ENCODE measurements around the gene PNMA8B.

Gene PNMA8B

DNA sequence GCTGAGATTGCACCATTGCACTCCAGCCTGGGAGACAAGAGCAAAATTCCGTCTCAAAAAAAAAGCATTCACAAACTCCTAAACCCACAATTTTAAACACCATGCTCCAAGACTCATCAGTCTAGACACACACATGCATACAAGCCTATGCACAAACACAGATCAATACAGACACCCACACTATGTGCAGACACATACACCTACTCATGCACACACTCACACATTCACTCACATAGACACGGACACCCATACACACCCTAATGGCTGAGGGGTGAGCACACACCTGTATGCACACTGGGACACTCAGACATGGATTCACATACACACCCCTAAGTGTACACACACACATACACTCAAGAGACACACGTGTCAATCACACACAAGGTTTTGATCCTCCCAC is 9.3 kb downstream of the PNMA8B start:
- no peak for DNase-seq (ENCODE audit: low spot score)

DNA sequence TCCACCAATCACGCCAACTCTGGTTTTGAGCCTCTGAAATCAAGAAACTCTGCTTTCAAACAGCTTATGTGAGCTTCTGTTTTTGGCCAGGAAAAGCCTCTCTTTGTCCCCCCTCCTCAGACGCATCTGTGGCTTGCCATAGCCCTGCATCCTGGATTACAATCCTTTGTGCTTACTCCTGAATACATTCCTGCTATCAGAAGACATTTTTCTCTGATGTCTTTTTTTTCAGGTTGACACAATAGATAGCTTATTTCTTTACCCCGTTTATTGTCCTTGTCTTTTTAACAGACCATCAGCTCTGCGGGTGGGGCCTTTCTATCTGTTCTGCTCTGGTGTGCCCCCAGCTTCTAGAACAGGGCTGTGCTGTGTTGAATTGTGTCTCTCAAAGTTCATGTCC is 11.0 kb downstream of the PNMA8B start:
- DNase-seq (ENCODE audit: low spot score): no peak

DNA sequence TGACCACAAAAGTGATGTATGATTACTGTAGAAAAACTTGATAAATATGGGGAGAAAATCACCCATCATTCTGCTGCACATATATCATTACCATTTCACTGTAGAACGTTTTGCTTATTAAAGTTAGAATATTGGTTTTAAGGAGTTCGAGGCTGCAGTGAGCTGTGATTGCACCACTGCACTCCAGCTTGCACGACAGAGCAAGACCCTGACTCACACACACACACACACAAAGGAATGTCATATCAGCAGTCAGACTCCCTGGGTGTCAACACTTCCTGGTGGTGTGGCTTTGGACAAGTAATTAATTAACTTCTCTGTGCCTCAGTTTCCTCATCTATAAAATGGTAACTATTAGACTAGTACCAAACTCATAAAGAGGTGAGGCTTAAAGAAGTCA is 13.0 kb downstream of the PNMA8B start:
- no peak for DNase-seq (ENCODE audit: low spot score)

DNA sequence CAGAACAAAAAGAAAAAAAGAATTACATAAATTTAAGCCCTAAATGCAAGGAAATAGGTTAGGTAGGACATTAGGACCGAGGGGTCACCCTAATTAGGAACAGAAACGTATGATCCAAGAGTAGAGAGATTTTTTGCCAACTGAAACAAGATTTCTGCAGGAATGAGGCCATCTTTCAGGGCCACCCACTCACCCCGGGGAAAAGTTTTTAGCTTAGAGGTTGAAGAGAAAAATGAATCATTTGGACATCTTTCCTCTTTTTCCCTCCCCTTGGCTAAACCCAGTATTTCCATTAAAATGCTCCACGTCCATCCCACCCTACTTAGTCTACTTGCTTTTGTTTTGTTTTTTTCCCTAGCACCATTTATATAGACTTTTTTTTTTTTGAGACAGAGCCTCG is 13.7 kb downstream of the PNMA8B start:
- DNase-seq (ENCODE audit: low spot score): peak; percentile 38

DNA sequence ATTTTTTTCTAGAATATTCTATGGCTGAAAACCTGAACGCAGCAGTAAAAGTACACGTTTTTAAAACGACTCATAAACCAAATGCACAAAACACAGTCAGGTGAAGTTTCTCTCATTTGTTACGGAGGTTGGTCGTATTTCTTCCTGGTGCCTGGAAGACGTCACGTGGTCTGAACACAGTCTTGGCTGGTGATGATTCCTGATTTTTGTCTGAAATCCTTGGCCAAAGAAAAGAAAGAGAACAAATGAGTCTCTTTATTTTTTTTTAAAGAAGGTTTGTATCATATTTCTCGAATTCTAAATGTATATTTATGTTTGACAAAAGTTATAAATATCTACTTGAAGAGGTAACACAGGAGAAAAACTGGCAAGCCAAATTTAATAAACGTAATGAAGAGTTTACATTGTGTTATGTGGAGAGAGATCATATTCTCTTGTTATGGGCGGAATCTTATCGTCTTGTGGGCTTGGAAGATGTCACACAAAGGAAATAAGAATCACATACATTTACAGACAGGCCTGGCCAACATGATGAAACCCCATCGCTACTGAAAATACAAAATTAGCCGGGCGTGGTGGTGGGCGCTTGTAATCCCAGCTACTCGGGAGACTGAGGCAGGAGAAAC is 14.3 kb downstream of the PNMA8B start:
- DNase-seq (ENCODE audit: low spot score): no peak

DNA sequence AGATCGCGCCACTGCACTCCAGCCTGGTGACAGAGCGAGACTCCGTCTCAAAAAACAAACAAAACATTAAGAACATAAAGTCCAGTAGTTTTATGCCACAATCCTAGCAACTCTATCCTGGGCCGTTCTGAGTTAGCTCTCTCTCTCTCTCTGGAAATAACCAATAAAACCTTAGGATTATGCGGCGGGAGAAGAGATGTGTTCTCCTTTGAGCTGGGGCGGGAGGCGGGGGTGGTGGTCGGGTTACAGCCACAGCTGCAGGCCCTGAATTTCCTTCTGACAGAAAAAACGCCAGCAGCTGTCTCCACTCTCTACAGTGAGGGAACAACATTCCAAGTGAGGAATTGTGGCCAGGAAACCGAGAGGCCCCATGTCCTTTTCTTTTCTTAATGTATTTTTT is 15.3 kb downstream of the PNMA8B start:
- DNase-seq (ENCODE audit: low spot score): peak; percentile 35

DNA sequence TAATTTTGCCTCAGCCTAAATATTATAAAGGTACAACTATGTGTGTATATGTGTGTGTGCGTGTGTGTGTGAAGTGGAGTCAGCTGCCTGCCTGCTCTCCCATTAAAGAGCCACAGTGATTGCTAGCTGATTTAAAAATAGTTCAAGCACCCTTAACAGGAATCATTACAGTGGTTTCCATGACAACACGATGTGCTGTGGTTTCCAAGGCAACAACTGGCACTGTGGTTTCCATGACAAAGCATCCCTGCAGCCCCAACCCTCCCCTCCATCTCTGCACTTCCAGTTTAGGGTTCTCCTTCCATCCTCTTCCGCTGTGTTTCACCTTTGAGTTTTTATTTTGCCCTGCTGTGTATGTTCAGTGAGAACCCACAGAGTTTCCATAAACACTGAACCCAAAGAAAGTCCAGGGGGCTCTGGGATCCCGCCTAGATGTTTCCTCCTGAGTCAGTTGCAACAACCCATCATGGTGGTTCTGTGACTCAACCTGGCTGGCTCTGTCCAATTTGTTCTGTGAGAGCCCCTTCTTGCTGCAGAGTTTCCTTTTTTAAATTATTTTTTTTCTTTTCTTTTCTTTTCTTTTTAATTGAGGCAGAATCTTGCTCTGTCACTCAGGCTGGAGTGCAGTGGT is 17.2 kb downstream of the PNMA8B start:
- DNase-seq (ENCODE audit: low spot score): peak; percentile 36

DNA sequence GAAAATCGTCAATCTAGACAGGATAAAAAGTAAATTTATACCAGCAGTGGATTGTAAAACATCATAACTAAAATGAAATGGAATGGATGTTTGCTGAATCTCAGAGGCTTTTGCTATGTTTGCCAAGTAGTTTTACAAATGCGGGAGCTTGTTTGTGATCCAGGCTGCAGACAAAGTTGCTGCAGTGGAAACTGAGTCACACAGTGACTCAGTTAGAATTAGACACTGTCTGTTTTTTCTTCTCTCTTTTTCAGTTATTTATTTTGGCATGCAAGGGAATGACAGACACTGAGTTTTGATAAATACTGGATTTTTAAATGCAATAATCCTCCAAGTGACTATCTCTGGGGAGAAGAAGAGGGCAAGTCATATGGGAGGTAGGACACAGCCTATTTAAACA is 19.7 kb downstream of the PNMA8B start:
- DNase-seq (ENCODE audit: low spot score): no peak

DNA sequence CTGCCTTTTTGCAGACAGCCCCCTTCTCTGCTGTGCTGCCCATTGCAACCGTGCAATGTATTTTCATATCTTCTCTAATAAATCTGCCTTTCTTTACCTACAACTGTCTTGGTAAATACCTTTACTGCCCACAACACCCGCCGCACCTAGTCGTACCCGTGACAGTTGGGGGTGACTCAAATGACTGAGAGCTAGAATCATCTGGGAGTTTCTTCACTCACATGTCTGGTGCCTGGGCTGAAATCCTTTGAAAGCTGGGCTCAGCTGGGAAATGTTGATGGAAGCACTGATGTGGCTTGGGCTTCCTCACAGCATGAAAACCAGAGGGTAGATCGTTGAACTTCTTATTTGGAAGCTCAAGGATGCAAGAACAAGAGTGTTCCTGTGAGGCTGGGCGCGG is 21.5 kb downstream of the PNMA8B start:
- no peak for DNase-seq (ENCODE audit: low spot score)

DNA sequence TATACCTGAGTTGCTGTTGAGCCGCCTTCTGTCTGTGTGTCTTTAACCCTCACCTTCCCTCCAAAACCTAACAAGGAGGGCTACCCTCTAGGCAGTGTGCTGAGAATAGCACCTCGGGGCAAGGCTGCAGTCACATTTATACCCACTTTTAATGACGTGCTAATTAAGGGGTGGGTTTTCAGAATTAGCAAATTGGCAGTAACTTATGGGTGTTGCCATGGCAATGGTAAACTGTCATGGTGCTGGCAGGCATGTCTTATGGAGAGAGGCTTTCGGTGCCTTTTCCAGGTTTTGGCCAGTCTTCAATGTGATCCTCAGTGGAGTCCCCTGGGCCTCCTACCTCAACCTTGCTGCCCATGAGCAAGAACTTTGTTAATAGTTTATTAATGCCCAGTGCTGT is 23.1 kb downstream of the PNMA8B start:
- DNase-seq (ENCODE audit: low spot score): no peak

DNA sequence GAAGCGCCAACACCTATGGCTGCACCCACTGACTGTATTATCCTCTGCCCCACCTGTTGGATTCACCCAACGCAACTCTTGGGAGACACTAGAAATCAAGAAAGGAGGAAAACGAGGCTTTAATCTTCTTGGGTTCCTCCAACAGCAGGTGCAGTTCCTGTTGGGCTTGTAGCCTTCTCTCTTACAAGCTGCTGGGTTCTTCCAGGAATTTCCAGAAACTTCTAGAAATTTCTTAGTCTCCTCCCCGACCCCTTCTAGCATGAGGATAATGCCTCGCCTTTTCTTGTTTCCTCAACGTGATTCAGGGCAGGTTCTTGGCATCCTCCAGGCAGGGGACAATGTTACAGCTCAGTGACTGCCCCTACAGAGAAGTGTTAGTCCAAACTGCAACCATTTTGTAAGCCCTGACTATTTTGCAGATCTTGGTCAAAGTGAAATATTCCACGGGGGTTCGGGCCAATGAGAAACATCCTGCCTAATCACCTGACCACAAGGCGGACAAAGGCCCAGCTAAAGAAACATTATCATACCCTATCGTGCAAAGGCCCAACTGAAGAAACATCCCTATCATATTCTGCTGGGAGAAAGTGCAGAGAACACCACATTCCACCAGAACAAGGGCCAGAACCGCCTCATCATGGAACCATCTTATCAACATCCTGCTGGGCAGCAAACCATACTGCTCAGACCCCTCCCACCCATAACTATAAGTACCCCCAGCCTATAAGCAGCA is 23.7 kb downstream of the PNMA8B start:
- no peak for DNase-seq (ENCODE audit: low spot score)

DNA sequence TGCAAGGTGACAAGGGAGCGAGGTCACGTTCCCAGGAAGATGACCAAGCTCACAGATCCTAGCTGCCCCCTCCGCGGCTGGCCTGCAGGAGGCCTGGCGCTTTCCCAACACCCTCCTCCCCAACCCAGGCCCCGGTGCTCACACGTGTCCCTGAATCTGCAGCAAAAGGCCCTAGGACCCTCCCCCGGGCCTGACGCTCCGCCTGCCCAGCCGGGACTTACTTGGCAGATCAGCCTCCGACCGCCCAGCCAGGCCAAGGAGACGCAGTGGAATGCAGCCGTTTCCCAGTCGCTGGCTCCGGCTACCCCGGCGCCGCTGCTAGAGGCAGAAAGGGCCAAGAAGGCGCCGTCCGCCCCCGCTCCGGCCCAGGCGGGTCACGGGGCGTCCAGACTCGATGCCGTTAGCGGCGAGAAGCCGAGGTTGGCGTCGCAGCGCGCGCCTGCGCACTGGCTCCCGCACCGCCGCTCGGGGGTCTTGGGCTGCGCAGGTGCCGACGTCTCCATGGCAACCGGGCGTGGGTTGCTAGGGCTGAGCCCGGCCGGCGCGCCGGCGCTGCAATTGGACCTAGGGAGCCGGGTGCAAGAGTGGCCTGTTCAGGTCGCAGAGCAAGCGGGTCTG is 24.4 kb downstream of the PNMA8B start, which contains the start of gene PNMA8A:
TSS of gene PNMA8A (minus strand) at position 448 of the 618 bp plus-strand sequence. CDS start 528 bp downstream, outside the sequence.
- peak; percentile 72 for DNase-seq (ENCODE audit: low spot score)

DNA sequence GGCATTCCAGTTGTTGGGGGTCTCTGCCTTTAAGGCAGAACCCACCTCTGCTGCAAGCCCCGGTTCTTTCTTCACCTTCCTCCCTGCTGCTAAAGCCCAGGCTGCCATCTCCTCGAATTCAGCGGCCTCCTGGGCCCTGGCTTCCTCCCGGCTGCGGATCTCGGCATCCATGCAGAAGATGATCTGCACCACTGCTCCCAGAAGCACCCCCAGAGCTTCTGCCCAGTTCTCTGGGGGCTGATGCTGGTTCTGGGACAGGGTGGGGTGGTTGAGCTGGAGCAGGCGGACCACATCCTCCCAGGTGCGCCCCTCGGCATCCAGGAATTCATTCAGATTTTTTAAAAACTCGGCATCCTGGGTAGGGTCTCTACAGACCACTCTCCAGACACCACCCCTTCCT is 25.3 kb downstream of the PNMA8B start:
- no peak for DNase-seq (ENCODE audit: low spot score)

DNA sequence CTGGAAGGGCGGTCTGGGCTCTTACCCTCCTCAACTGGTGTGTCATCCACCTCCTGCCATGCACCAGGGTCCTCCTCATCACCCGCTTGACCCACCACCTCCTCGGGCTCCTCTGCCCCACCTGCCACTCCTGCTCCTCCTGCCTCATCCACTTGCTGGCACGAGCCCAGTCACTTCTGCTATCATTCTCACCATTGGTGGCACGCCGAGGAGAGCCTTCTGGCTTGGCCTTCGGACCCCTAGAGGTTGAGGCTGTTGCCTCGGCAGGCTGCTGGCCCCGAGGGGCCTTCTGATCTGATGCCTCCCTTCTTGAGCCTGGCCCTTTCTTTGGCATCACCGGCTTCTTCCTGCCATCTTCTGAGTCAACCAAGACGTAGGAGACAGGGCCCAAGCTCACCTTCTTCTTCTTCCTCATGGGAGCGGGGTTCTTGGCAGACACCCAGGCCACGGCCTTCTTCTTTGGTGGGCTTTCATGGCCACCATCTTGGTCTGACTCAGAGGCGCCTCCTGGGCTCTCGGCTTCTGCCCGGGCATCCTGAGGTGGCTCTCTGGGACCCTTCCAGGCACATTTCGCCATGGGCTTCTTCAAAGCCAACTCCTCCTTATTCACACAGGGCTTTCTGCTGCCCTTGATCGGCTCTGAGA is 26.0 kb downstream of the PNMA8B start:
- DNase-seq (ENCODE audit: low spot score): no peak

DNA sequence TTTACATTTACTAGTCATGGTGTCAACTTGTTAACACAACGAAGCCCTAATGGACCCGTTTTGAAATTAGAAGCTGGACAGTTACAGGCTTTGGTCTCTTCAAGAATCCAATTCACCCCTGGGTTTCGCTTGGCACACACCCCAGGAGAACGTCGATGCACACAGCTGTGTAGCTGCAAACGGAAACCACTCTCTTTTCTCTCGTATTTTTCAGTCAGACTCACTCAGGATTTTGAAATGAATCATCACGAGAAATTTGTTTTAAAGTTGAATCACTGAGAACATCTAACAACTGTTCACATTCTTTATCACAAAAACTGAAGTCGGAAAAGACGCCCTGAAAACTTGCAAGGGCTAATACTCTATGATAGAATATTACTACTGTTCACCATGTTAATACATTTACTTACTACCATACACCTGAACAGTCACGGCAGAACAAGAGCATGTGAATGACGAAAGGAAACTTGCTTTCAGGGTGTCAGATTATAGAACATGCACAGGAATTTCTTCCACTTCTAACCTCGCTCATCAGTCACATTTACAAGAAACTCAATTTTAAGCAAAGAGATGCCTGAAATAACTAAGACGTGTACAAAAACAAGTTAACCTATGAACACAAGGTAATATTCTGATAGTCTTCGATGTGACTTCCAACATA is 29.0 kb downstream of the PNMA8B start:
- peak; percentile 89 for DNase-seq (ENCODE audit: low spot score)

DNA sequence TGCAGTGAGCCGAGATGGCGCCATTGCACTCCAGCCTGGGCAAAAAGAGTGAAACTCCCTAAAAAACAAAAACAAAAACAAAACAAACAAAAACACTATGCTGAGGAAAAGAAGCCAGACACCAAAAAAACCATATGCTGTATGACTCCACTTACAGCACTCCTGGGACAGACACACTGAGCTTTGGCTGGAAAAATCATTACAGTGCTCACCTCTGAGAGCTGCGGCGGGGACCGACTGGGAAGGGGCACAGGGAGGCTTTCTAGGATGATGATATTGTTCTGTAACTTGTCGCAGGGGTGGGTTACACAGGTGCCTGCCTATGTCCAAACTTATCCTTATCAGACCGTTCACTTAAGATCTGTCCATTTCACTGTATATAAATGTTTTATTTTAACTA is 32.2 kb downstream of the PNMA8B start:
- DNase-seq (ENCODE audit: low spot score): no peak

DNA sequence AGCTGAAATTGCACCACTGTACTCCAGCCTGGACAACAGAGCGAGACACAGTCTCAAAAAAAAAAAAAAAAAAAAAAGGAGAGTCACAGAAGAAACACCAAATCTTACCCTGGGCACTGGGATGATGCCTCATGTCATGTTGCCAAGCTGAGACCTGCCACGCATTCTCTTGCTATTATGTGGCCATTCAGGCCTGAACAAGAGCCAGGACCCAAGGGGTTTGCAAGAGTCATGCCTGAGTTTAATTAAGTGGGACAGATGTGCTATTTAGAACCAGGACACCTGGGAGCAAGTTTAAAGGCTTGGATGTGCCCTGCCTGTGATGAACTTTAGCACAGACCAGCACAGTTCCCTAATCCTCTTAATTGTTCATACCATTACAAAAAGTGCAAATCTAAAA is 34.1 kb downstream of the PNMA8B start:
- DNase-seq (ENCODE audit: low spot score): no peak

DNA sequence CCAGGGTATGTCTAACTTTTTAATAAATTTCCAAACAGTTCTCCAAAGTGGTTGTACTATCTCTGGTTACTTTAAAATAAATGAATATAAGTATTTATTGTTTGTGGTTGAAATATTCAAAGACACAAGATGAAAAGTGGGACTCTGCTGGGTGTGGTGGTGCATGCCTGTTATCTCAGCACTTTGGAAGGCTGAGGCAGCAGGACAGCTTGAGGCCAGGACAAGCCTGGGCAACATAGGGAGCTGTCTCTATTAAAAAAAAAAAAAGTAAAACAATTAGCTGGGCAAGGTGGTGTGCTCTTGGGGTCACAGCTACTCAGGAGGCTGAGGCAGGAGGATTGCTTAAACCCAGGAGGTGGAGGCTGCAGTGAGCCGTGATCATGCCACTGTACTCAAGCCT is 34.7 kb downstream of the PNMA8B start:
- no peak for DNase-seq (ENCODE audit: low spot score)

DNA sequence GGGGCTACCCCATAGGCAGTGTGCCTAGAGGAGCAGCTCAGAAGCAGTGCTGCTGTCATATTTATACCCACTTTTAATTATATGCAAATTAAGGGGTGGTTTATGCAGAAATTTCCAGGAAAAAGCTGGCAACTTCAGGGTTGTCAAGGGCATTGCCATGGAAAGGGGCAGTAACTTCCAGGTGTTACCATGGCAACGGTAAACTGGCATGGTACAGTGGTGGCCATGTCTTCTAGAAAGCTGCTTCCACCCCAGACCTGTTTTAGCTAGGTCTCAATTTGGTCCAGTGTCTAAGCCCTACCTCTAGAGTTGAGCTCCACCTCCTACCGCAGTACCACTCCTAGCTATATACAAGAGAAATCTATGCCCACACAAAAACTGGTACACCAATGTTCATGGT is 35.6 kb downstream of the PNMA8B start:
- DNase-seq (ENCODE audit: low spot score): no peak

DNA sequence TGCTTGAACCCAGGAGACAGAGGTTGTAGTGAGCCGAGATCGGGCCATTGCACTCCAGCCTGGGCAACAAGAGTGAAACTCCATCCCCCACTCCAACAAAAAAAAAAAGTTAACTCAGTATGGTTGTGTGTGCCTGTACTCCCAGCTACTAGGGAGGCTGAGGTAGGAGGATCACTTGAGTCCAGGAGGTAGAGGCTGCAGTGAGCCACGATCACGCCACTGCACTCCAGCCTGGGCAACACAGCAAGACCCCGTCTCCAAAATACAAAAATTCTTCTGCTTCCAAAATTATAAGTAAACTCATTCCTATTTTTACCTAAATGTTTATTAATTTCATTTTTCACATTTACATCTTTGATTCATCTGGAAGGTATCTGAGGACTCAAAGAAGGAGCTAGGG is 38.7 kb downstream of the PNMA8B start:
- no peak for DNase-seq (ENCODE audit: low spot score)

DNA sequence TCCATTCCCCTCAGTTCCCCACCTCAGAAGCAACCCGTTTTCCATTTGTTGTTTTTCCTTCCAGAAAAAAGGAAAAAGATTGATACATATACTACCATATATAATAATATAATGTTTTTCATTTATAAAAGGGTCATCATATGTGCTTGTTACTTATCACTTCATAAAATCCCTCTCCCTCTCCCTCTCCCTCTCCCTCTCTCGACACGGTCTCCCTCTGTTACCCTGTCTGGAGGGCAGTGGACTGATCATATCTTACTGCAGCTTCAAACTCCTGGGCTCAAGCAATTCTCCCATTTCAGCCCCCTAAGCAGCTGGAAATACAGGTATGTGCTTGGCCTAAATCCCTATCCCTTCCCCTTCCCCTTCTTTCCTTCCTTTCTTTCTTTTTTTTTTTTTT is 41.4 kb downstream of the PNMA8B start:
- DNase-seq (ENCODE audit: low spot score): no peak

DNA sequence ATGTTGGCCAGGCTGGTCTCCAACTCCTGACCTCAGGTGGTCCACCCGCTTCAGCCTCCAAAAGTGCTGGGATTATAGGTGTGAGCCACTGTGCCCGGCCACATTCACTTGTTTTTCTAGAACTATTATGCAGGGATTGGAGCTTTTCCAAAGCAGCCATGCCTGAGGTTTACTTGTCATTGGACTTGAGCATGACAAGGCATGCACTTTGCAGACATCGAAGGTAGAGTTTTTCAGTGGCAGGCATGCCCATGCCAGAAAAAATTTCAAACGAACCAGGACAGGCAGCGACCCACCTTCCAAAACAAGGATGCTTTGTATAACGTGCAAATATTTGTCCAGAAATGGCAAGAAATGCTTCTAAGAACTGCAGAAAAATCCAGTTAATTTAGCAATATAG is 42.0 kb downstream of the PNMA8B start:
- DNase-seq (ENCODE audit: low spot score): no peak

Data from AG08395 (cell line).